ENCODE measurements around the gene CCIN. TPM values are rescaled to one million over a fixed set of nuclear protein-coding genes. Genes with fewer than 3 reads are reported as not detected.
A peak's percentile ranks its signal among the peaks of the same experiment; 100 is the strongest.

Gene CCIN
- total RNA-seq, 1 experiment from 2014 or later, result 0.20 TPM

- Mint-ChIP-seq H3K4me1 (peaks cover 24% of the 10 kb centered on the region), H3K27ac (no peak overlapping the region), H3K9me3 (no peaks in the 10 kb centered on the region), H3K4me3 (no peak overlapping the region), H3K36me3 (no peaks in the 10 kb centered on the region), H3K27me3 (ENCODE audit: low read depth) (peaks cover 67% of the 10 kb centered on the region)
- POLR2A ChIA-PET, result no interaction called here
- CTCF ChIA-PET, result interaction anchor here (1.5 to 3.1 kb wide), 3 partner anchors 27 to 36 kb away, joined by 4 to 14 read pairs (median 6); no protein-coding TSS in a partner anchor
- DNase-seq (ENCODE audit: low spot score) (no peak), ATAC-seq (no peak)
- TF ChIP-seq GTF2I (CRISPR knock-in tag; conservative IDR thresholded peaks at IDR 0.05) (no peak), KAT7 (CRISPR knock-in tag; IDR thresholded peaks at IDR 0.05; ENCODE audit: borderline replicate concordance) (no peak), IRF2 (CRISPR knock-in tag; IDR thresholded peaks at IDR 0.05; ENCODE audit: borderline replicate concordance, low read depth) (no peak), ZNF512 (CRISPR knock-in tag; IDR thresholded peaks at IDR 0.05; ENCODE audit: borderline replicate concordance) (no peak), RORB (CRISPR knock-in tag; IDR thresholded peaks at IDR 0.05) (no peak), MLX (CRISPR knock-in tag; IDR thresholded peaks at IDR 0.05) (no peak), JUN (CRISPR knock-in tag; IDR thresholded peaks at IDR 0.05) (no peak), NFYB (CRISPR knock-in tag; conservative IDR thresholded peaks at IDR 0.05; ENCODE audit: low read depth) (no peak), NFATC4 (CRISPR knock-in tag; IDR thresholded peaks at IDR 0.05) (no peak), NR2C2 (CRISPR knock-in tag; IDR thresholded peaks at IDR 0.05) (no peak), FOXP1 (CRISPR knock-in tag; IDR thresholded peaks at IDR 0.05; ENCODE audit: borderline replicate concordance) (no peak), CBFB (CRISPR knock-in tag; IDR thresholded peaks at IDR 0.05; ENCODE audit: low read depth) (no peak), ESRRA (CRISPR knock-in tag; IDR thresholded peaks at IDR 0.05; ENCODE audit: borderline replicate concordance) (no peak)
- TF ChIP-seq, protein P1, sequence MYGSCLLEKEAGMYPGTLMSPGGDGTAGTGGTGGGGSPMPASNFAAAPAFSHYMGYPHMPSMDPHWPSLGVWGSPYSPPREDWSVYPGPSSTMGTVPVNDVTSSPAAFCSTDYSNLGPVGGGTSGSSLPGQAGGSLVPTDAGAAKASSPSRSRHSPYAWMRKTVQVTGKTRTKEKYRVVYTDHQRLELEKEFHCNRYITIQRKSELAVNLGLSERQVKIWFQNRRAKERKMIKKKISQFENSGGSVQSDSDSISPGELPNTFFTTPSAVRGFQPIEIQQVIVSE (CRISPR knock-in tag; IDR thresholded peaks at IDR 0.05; ENCODE audit: borderline replicate concordance), result no peak
- TF ChIP-seq, protein P2, sequence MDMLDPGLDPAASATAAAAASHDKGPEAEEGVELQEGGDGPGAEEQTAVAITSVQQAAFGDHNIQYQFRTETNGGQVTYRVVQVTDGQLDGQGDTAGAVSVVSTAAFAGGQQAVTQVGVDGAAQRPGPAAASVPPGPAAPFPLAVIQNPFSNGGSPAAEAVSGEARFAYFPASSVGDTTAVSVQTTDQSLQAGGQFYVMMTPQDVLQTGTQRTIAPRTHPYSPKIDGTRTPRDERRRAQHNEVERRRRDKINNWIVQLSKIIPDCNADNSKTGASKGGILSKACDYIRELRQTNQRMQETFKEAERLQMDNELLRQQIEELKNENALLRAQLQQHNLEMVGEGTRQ (CRISPR knock-in tag; IDR thresholded peaks at IDR 0.05), result no peak
Observed at GRCh38 chr9:36138901-36139300, 30.3 kb upstream of the CCIN start.

GRCh38 chr9:36140086-36141084 lies 28.8 kb upstream of the CCIN start:
- peaks cover 16% of the 10 kb centered on the region for H3K4me1 Mint-ChIP-seq
- peaks cover 3% of the 10 kb centered on the region for H3K9me3 Mint-ChIP-seq
- DNase-seq (ENCODE audit: low spot score) (no peak), ATAC-seq (no peak)
- ChIA-PET CTCF (interaction anchor here (1.6 to 2.1 kb wide), 2 partner anchors 23 to 26 kb away, joined by 6 to 10 read pairs; no protein-coding TSS in a partner anchor), POLR2A (no interaction called here)
- TF ChIP-seq CBFB (CRISPR knock-in tag; IDR thresholded peaks at IDR 0.05; ENCODE audit: low read depth) (no peak), ZNF671 (CRISPR knock-in tag; IDR thresholded peaks at IDR 0.05) (no peak)
- H3K27me3 Mint-ChIP-seq (ENCODE audit: low read depth), result peaks cover 58% of the 10 kb centered on the region
- H3K4me3 Mint-ChIP-seq, result no peak overlapping the region
- peaks cover 2% of the 10 kb centered on the region for H3K36me3 Mint-ChIP-seq
- no peak overlapping the region for H3K27ac Mint-ChIP-seq

DNA sequence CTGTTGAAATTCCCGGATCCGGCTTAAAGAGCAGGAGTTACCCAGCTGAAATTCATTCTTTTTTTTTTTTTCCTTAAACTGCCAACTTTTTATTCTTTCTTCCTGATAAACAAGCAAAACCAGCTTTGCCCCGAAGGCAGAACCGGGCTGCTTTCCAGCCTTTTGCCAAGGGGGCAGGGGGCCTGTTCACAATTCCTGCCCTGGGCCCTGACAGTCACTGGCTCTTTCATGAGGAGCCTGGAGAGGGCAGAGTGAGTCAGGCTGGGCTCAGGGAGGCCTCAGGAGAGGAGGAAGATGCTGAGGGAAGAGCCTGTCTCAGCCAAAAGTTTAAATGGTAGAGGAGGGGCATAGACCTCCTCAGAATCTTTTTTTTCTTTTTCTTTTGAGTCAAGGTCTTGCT lies 27.9 kb upstream of the CCIN start:
- Mint-ChIP-seq H3K9me3 (peaks cover 12% of the 10 kb centered on the region), H3K4me1 (peaks cover 9% of the 10 kb centered on the region), H3K36me3 (peaks cover 11% of the 10 kb centered on the region), H3K4me3 (no peak overlapping the region), H3K27me3 (ENCODE audit: low read depth) (peaks cover 57% of the 10 kb centered on the region), H3K27ac (no peak overlapping the region)
- POLR2A ChIA-PET, result no interaction called here
- CTCF ChIA-PET, result interaction anchor here (0.6 to 2.1 kb wide), 3 partner anchors 22 to 30 kb away, joined by 3 to 10 read pairs (median 6); no protein-coding TSS in a partner anchor
- ATAC-seq, result peak; percentile 57
- peak; percentile 46 for DNase-seq (ENCODE audit: low spot score)
- TF ChIP-seq CBFB (CRISPR knock-in tag; IDR thresholded peaks at IDR 0.05; ENCODE audit: low read depth), result no peak
- no peak for TF ChIP-seq AR (CRISPR knock-in tag; IDR thresholded peaks at IDR 0.05)
- TF ChIP-seq ATF3 (CRISPR knock-in tag; conservative IDR thresholded peaks at IDR 0.05), result no peak
- TF ChIP-seq ZMAT4 (CRISPR knock-in tag; IDR thresholded peaks at IDR 0.05), result no peak
- no peak for TF ChIP-seq TEAD4 (CRISPR knock-in tag; IDR thresholded peaks at IDR 0.05)
